ENCODE results near the gene TRIP13. TPM values are rescaled to one million over a fixed set of nuclear protein-coding genes. Genes with fewer than 3 reads are reported as not detected.

Gene TRIP13
- total and polyA plus RNA-seq, 7 donors = 0.39 to 2.9 (median 0.81) TPM

DNA sequence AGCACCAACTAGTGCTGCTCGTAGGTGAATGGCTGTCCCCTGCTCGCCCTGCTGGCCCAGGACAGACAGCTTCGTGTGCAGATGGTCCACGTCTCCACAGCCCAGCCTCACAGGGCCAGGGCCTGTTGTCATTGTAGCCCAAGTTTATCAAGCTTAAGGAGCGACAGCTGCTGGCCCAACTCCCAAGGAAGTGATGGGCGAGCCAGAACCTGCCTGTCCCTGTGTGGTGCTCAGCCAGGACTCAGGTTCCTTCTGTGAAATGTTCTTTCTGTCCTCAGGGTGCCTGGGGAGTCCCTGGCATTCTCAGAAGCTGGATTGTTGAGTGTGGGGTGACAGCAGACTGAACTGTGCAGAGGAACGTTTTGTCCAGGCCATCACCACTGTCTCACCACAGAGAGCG, 16.4 kb downstream of the TRIP13 start:
- no peak for DNase-seq
- no peak overlapping the region for H3K27ac ChIP-seq
- 59 to 88% (median 85%) methylated on average over 8 of the region's 8 CpGs for WGBS, 3 donors
- no peaks in the 10 kb centered on the region for H3K4me1 ChIP-seq
- TF ChIP-seq, protein P1, sequence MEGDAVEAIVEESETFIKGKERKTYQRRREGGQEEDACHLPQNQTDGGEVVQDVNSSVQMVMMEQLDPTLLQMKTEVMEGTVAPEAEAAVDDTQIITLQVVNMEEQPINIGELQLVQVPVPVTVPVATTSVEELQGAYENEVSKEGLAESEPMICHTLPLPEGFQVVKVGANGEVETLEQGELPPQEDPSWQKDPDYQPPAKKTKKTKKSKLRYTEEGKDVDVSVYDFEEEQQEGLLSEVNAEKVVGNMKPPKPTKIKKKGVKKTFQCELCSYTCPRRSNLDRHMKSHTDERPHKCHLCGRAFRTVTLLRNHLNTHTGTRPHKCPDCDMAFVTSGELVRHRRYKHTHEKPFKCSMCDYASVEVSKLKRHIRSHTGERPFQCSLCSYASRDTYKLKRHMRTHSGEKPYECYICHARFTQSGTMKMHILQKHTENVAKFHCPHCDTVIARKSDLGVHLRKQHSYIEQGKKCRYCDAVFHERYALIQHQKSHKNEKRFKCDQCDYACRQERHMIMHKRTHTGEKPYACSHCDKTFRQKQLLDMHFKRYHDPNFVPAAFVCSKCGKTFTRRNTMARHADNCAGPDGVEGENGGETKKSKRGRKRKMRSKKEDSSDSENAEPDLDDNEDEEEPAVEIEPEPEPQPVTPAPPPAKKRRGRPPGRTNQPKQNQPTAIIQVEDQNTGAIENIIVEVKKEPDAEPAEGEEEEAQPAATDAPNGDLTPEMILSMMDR (IDR thresholded peaks at IDR 0.05) = no peak
- H3K36me3 ChIP-seq (ENCODE audit: insufficient read depth in 1 of 2, low read depth in 1 of 2) = no peaks in the 10 kb centered on the region
- H3K4me3 ChIP-seq = no peak overlapping the region
- no peaks in the 10 kb centered on the region for H3K9me3 ChIP-seq
- intact Hi-C loops (cut with DNase I) = loop anchor here in 1 of 2 donors (10.0 kb wide), 1 partner anchor 464 kb away; the partner anchor contains the start of gene EXOC3
- H3K27me3 ChIP-seq (ENCODE audit: insufficient read depth in 3 of 3, low read length in 2 of 3) = no peaks in the 10 kb centered on the region
- no peak for ATAC-seq

DNA sequence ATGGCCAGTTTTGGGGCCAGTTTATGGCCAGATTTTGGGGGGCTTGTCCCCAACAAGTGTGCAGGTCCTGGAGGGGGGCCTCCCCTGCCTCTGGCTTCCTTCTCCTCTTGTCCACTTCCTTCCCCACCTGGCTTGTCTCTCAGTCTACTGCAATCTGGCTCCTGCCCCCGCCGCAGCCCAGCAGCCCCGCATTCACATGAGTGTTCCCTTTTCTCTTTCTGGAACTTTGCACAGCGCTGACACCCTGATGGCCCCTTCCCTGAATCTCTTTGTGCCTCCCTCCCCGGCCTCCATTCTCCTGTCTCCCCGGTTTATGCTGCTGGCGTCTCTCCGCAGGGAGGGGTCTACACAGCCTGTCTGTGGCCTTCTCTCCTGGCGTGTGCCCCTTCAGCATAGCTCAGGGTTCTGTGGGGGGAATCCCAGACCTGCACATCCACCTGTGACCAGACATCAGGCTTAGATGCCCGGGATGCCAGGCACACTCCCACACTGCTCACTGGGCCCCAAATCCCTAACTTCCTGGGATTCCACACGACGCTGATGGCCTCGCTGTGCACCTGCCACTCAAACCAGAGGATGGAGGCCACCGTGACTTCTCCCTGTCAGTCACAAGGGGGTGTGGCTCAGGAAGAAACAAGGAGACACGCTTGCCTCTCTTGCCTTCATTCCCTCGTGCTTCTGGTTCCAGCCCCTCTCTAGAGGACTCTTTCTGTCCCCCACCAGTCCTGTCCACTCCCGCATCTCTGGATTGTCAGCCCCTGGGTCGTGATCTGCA, 17.5 kb downstream of the TRIP13 start:
- Histone ChIP-seq H3K27ac (no peak overlapping the region), H3K9me3 (no peaks in the 10 kb centered on the region), H3K27me3 (ENCODE audit: insufficient read depth in 3 of 3, low read length in 2 of 3) (no peaks in the 10 kb centered on the region), H3K4me3 (no peak overlapping the region), H3K4me1 (no peaks in the 10 kb centered on the region), H3K36me3 (ENCODE audit: insufficient read depth in 1 of 2, low read depth in 1 of 2) (no peaks in the 10 kb centered on the region)
- no peak for DNase-seq
- intact Hi-C loops (cut with DNase I) = loop anchor here in 1 of 2 donors (10.0 kb wide), 1 partner anchor 465 kb away; the partner anchor contains the start of gene EXOC3
- TF ChIP-seq, protein P1 (IDR thresholded peaks at IDR 0.05) = no peak
- ATAC-seq = no peak
- 92 to 96% (median 94%) methylated on average over 18 of the region's 18 CpGs for WGBS, 3 donors

DNA sequence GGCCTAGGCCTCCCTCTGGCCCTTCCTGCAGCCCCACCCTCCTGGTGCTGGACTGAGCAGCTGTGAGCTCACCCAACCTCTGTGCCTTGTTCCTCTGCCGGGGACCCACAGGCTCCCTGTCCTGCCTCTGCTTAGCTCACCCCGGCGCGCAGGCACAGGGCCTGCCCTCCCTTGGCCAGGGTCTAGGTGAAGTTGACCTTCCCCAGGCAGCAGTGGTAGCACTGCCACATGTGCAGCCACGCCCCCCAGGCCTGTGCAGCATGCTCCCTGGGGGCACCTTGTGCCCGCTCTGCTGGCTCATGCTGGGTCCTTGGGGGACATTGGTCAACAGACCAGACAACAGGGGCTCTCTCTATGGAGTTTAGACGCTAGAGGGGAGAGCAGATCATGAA, 18.1 kb downstream of the TRIP13 start:
- H3K27ac ChIP-seq = no peak overlapping the region
- WGBS, 3 donors = 97 to 100% (median 99%) methylated on average over 7 of the region's 7 CpGs
- no peak for ATAC-seq

DNA sequence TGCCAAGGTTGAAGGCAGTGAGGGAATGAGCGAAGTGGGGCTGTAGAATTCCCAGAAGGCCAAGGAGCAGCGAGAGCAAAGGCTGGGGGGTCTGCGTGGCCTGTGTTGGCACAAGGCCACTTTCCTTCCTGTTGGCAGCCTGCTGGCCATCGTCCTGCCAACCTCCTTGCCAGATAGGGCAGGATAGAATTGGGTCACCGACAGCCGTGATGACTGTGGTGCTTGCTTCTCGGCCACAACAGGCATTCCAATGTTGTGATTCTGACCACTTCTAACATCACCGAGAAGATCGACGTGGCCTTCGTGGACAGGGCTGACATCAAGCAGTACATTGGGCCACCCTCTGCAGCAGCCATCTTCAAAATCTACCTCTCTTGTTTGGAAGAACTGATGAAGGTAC, 18.9 kb downstream of the TRIP13 start:
- no peak for DNase-seq
- intact Hi-C loops (cut with DNase I) = no loop called here
- TF ChIP-seq, protein P1 (IDR thresholded peaks at IDR 0.05) = no peak
- H3K9me3 ChIP-seq = no peaks in the 10 kb centered on the region
- no peaks in the 10 kb centered on the region for H3K4me1 ChIP-seq
- 69 to 78% (median 74%) methylated on average over 11 of the region's 11 CpGs for WGBS, 3 donors
- no peak for ATAC-seq
- no peaks in the 10 kb centered on the region for H3K27me3 ChIP-seq (ENCODE audit: insufficient read depth in 3 of 3, low read length in 2 of 3)
- no peak overlapping the region for H3K4me3 ChIP-seq
- H3K36me3 ChIP-seq (ENCODE audit: insufficient read depth in 1 of 2, low read depth in 1 of 2) = no peaks in the 10 kb centered on the region
- no peak overlapping the region for H3K27ac ChIP-seq

More for the DNA sequence above, 18.1 kb downstream of the TRIP13 start:
- Histone ChIP-seq H3K4me3 (no peak overlapping the region), H3K27me3 (ENCODE audit: insufficient read depth in 3 of 3, low read length in 2 of 3) (no peaks in the 10 kb centered on the region), H3K36me3 (ENCODE audit: insufficient read depth in 1 of 2, low read depth in 1 of 2) (no peaks in the 10 kb centered on the region), H3K9me3 (no peaks in the 10 kb centered on the region), H3K4me1 (no peaks in the 10 kb centered on the region)
- no peak for DNase-seq
- TF ChIP-seq, protein P1 (IDR thresholded peaks at IDR 0.05) = no peak
- intact Hi-C loops (cut with DNase I) = no loop called here

All from psoas muscle (tissue), 8 donors.